Measurements from ENCODE around the gene ATM.
"Not testable (repeated sequence)": the region's sequence is repeated elsewhere in the genome, so short reads cannot be mapped to it uniquely, and the experiment has no call there.

The ATM gene

DNA sequence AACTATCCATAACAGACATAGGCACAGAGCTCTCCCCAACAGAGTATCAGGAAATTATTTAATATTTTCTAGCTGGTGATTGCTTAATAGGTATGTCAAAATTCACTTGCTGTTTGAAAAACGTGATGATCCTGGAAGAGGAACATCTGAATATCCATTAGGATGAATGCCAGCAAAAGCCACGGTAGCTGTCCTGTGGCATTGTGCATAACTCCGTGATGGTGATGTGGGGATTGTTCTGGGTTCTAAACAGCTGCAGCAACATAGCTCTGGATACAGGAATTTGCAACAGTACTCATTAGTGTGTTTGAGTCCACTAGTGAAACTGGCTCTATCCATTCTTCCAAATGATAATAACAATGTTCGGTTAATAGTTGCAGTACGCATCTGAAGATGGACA lies 165.7 kb downstream of the ATM start:
- Histone ChIP-seq H3K4me3 (ENCODE audit: control insufficient read depth in 1 of 7, extremely low read depth in 1 of 7, insufficient read depth in 4 of 7, low read depth in 2 of 7, low read length in 6 of 7) (no peak overlapping the region), H3K36me3 (ENCODE audit: control insufficient read depth in 4 of 4, insufficient read depth in 4 of 4, low read length in 3 of 4) (no peaks in the 10 kb centered on the region), H3K9me3 (ENCODE audit: control extremely low read depth in 1 of 5, control insufficient read depth in 4 of 5, insufficient read depth in 2 of 5, low read depth in 1 of 5, low read length in 4 of 5) (no peaks in the 10 kb centered on the region), H3K27me3 (replicated peaks in 2 of 5; ENCODE audit: control insufficient read depth in 4 of 5, insufficient read depth in 5 of 5, low read length in 4 of 5) (no peaks in the 10 kb centered on the region), H3K27ac (ENCODE audit: insufficient read depth in 1 of 2, low read depth in 1 of 2, low read length in 2 of 2, poor library complexity in 1 of 2, severe bottlenecking in 2 of 2) (no peak overlapping the region), H3K4me1 (ENCODE audit: control extremely low read depth in 1 of 4, control insufficient read depth in 4 of 4, insufficient read depth in 4 of 4, low read length in 3 of 4) (no peaks in the 10 kb centered on the region)
- ChIA-PET CTCF (interaction anchor here (1.6 kb wide), 1 partner anchor 11 kb away, joined by 5 read pairs; no protein-coding TSS in a partner anchor), POLR2A (interaction anchor here (0.6 kb wide), 1 partner anchor 156 kb away, joined by 4 read pairs; no protein-coding TSS in a partner anchor)
- DNase-seq = no peak
- 94% methylated on average over 4 of the region's 5 CpGs for WGBS (ENCODE audit: insufficient coverage)

DNA sequence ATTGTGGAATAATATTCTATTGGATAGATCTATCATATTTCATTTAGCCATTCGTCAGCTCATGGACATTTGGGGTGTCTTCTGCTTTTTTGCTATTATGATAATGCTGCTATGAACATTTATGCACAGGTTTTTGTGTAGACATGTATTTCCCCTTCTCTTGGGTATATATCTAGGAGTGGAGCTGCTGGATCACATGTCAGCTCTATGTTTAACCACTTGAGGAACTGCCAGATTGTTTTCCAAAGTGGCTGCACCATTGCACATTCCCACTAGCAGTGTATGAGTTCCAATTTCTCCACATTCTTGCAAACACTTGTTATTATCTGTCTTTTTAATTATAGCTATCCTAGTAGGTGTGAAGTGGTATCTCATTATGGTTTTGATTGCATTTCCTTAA lies 169.5 kb downstream of the ATM start:
- Histone ChIP-seq H3K9me3 (ENCODE audit: control extremely low read depth in 1 of 5, control insufficient read depth in 4 of 5, insufficient read depth in 2 of 5, low read depth in 1 of 5, low read length in 4 of 5) (no peaks in the 10 kb centered on the region), H3K27me3 (replicated peaks in 2 of 5; ENCODE audit: control insufficient read depth in 4 of 5, insufficient read depth in 5 of 5, low read length in 4 of 5) (no peaks in the 10 kb centered on the region), H3K4me1 (ENCODE audit: control extremely low read depth in 1 of 4, control insufficient read depth in 4 of 4, insufficient read depth in 4 of 4, low read length in 3 of 4) (no peaks in the 10 kb centered on the region), H3K4me3 (ENCODE audit: control insufficient read depth in 1 of 7, extremely low read depth in 1 of 7, insufficient read depth in 4 of 7, low read depth in 2 of 7, low read length in 6 of 7) (no peak overlapping the region), H3K27ac (ENCODE audit: insufficient read depth in 1 of 2, low read depth in 1 of 2, low read length in 2 of 2, poor library complexity in 1 of 2, severe bottlenecking in 2 of 2) (no peak overlapping the region), H3K36me3 (ENCODE audit: control insufficient read depth in 4 of 4, insufficient read depth in 4 of 4, low read length in 3 of 4) (no peaks in the 10 kb centered on the region)
- CTCF ChIA-PET = no interaction called here
- no CpG with 5 or more reads among the region's 1 CpG for WGBS (ENCODE audit: insufficient coverage)
- POLR2A ChIA-PET = no interaction called here
- no peak for DNase-seq

DNA sequence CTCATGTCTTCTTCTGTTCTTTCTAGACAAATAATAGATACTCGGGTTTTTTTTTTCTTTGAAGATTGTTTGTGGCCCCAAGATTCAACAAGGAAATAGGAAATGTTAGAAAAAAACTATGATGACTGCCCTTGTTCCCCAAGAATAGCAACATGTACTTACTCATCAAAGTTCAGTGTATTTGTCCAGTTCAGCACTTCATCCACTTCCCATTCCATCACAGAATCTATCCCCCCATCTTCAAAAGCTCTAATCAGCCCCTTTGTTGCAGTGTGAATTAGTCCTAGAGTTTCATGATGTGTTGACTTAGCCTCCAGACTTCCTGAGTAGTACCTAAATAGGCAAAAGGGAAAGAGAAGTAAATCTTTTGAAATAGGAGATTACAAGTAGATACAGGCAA lies 170.2 kb downstream of the ATM start:
- H3K4me3 ChIP-seq (ENCODE audit: control insufficient read depth in 1 of 7, extremely low read depth in 1 of 7, insufficient read depth in 4 of 7, low read depth in 2 of 7, low read length in 6 of 7) = no peak overlapping the region
- H3K4me1 ChIP-seq (ENCODE audit: control extremely low read depth in 1 of 4, control insufficient read depth in 4 of 4, insufficient read depth in 4 of 4, low read length in 3 of 4) = no peaks in the 10 kb centered on the region
- no peaks in the 10 kb centered on the region for H3K9me3 ChIP-seq (ENCODE audit: control extremely low read depth in 1 of 5, control insufficient read depth in 4 of 5, insufficient read depth in 2 of 5, low read depth in 1 of 5, low read length in 4 of 5)
- no CpG with 5 or more reads among the region's 1 CpG for WGBS (ENCODE audit: insufficient coverage)
- DNase-seq = no peak
- no peaks in the 10 kb centered on the region for H3K36me3 ChIP-seq (ENCODE audit: control insufficient read depth in 4 of 4, insufficient read depth in 4 of 4, low read length in 3 of 4)
- no peaks in the 10 kb centered on the region for H3K27me3 ChIP-seq (replicated peaks in 2 of 5; ENCODE audit: control insufficient read depth in 4 of 5, insufficient read depth in 5 of 5, low read length in 4 of 5)
- H3K27ac ChIP-seq (ENCODE audit: insufficient read depth in 1 of 2, low read depth in 1 of 2, low read length in 2 of 2, poor library complexity in 1 of 2, severe bottlenecking in 2 of 2) = no peak overlapping the region
- POLR2A ChIA-PET = no interaction called here
- CTCF ChIA-PET = no interaction called here

DNA sequence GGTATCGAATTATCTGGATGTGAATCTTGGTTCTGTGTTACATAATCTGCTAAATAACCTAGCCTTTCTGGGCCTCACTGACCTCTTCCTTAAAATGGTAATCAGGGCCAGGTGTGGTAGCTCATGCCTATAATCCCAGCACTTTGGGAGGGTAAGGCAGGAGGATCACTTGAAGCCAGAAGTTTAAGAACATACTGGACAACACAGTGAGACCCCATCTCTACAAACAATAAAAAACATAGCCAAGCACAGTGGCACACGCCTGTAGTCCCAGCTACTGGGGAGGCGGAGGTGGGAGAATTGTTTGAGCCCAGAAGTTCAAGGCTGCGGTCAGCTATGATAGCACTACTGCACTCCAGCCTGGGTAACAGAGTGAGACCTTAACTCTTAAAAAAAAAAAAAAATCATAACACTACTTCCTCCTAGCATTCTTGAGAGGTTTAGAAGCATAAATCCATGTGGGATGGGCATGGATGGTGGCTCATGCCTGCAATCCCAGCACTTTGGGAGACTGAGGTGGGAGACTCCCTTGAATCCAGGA lies 171.9 kb downstream of the ATM start:
- 90% methylated on average over 2 of the region's 4 CpGs for WGBS (ENCODE audit: insufficient coverage)
- Histone ChIP-seq H3K4me1 (ENCODE audit: control extremely low read depth in 1 of 4, control insufficient read depth in 4 of 4, insufficient read depth in 4 of 4, low read length in 3 of 4) (no peaks in the 10 kb centered on the region), H3K4me3 (ENCODE audit: control insufficient read depth in 1 of 7, extremely low read depth in 1 of 7, insufficient read depth in 4 of 7, low read depth in 2 of 7, low read length in 6 of 7) (no peak overlapping the region), H3K9me3 (ENCODE audit: control extremely low read depth in 1 of 5, control insufficient read depth in 4 of 5, insufficient read depth in 2 of 5, low read depth in 1 of 5, low read length in 4 of 5) (no peaks in the 10 kb centered on the region), H3K36me3 (ENCODE audit: control insufficient read depth in 4 of 4, insufficient read depth in 4 of 4, low read length in 3 of 4) (no peaks in the 10 kb centered on the region), H3K27ac (ENCODE audit: insufficient read depth in 1 of 2, low read depth in 1 of 2, low read length in 2 of 2, poor library complexity in 1 of 2, severe bottlenecking in 2 of 2) (no peak overlapping the region), H3K27me3 (replicated peaks in 2 of 5; ENCODE audit: control insufficient read depth in 4 of 5, insufficient read depth in 5 of 5, low read length in 4 of 5) (no peaks in the 10 kb centered on the region)
- CTCF ChIA-PET = no interaction called here
- POLR2A ChIA-PET = no interaction called here
- DNase-seq = no peak

DNA sequence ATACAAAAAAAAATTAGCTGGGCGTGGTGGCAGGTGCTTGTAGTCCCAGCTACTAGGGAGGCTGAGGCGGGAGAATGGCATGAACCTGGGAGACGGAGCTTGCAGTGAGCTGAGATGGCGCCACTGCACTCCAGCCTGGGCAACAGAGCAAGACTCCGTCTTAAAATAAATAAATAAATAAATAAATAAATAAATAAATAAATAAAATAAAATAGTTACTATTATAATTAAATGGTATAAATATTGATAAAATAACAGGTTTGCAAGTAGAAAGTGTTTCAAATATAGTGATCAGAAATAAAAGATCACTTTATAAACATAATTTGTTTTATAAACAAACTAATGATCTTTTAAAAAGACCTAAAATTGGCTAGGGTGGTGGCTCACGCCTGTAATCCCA lies 173.8 kb downstream of the ATM start:
- H3K27me3 ChIP-seq (replicated peaks in 2 of 5; ENCODE audit: control insufficient read depth in 4 of 5, insufficient read depth in 5 of 5, low read length in 4 of 5); POLR2A ChIA-PET; H3K9me3 ChIP-seq (ENCODE audit: control extremely low read depth in 1 of 5, control insufficient read depth in 4 of 5, insufficient read depth in 2 of 5, low read depth in 1 of 5, low read length in 4 of 5); H3K4me1 ChIP-seq (ENCODE audit: control extremely low read depth in 1 of 4, control insufficient read depth in 4 of 4, insufficient read depth in 4 of 4, low read length in 3 of 4); H3K36me3 ChIP-seq (ENCODE audit: control insufficient read depth in 4 of 4, insufficient read depth in 4 of 4, low read length in 3 of 4); H3K27ac ChIP-seq (ENCODE audit: insufficient read depth in 1 of 2, low read depth in 1 of 2, low read length in 2 of 2, poor library complexity in 1 of 2, severe bottlenecking in 2 of 2); DNase-seq; H3K4me3 ChIP-seq (ENCODE audit: control insufficient read depth in 1 of 7, extremely low read depth in 1 of 7, insufficient read depth in 4 of 7, low read depth in 2 of 7, low read length in 6 of 7); CTCF ChIA-PET: not testable (repeated sequence)
- WGBS (ENCODE audit: insufficient coverage) = no CpG with 5 or more reads among the region's 6 CpGs

DNA sequence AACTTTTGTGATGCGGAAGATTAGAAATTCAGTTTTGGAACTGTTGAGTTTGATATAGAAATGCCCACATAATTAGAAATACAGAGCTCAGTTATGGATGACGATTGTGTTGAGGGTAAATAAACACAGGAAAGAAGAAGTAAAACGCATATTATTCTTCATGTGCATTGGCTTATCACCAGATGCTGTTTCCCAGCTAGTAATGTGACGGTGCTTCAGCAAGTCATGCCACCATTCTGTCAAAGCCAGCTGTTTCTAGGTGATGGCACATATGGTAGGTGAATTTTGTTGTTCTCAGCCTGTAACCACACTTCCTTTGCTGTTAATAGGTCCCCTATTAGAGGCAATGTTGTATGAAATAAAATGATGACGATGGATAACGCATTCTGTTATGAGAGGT lies 175.6 kb downstream of the ATM start:
- H3K9me3 ChIP-seq (ENCODE audit: control extremely low read depth in 1 of 5, control insufficient read depth in 4 of 5, insufficient read depth in 2 of 5, low read depth in 1 of 5, low read length in 4 of 5) = no peaks in the 10 kb centered on the region
- H3K4me1 ChIP-seq (ENCODE audit: control extremely low read depth in 1 of 4, control insufficient read depth in 4 of 4, insufficient read depth in 4 of 4, low read length in 3 of 4) = no peaks in the 10 kb centered on the region
- ChIA-PET POLR2A (interaction anchor here (0.6 kb wide), 1 partner anchor 506 kb away, joined by 3 read pairs; no protein-coding TSS in a partner anchor), CTCF (interaction anchor here (1.8 kb wide), 1 partner anchor 9 kb away, joined by 5 read pairs; no protein-coding TSS in a partner anchor)
- no peak overlapping the region for H3K4me3 ChIP-seq (ENCODE audit: control insufficient read depth in 1 of 7, extremely low read depth in 1 of 7, insufficient read depth in 4 of 7, low read depth in 2 of 7, low read length in 6 of 7)
- no peak for DNase-seq
- H3K27ac ChIP-seq (ENCODE audit: insufficient read depth in 1 of 2, low read depth in 1 of 2, low read length in 2 of 2, poor library complexity in 1 of 2, severe bottlenecking in 2 of 2) = no peak overlapping the region
- WGBS (ENCODE audit: insufficient coverage) = 100% methylated on average over 3 of the region's 6 CpGs
- H3K27me3 ChIP-seq (replicated peaks in 2 of 5; ENCODE audit: control insufficient read depth in 4 of 5, insufficient read depth in 5 of 5, low read length in 4 of 5) = no peaks in the 10 kb centered on the region
- no peaks in the 10 kb centered on the region for H3K36me3 ChIP-seq (ENCODE audit: control insufficient read depth in 4 of 4, insufficient read depth in 4 of 4, low read length in 3 of 4)

DNA sequence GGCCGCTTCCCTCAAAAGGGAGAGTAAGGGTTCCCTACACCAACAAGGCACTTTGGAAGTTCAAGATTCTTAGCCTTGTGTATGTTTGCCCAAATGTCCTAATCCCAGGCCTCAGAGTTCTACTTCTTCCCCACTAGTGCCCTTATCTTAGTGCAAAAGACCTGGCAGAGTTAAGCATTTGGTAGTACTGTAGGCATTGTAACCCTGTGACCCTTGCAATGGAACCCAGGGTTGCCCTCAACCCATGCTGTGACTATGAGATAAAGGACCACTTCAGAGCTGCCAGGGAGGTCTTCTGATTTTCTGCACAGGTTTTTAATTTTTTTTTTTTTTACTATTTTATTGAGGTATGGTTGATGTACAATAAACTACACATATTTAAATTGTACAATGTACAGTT lies 179.4 kb downstream of the ATM start:
- 100% methylated on average over 1 of the region's 1 CpG for WGBS (ENCODE audit: insufficient coverage)
- no peak overlapping the region for H3K27ac ChIP-seq (ENCODE audit: insufficient read depth in 1 of 2, low read depth in 1 of 2, low read length in 2 of 2, poor library complexity in 1 of 2, severe bottlenecking in 2 of 2)

More for the DNA sequence above, 179.4 kb downstream of the ATM start:
- Histone ChIP-seq H3K36me3 (ENCODE audit: control insufficient read depth in 4 of 4, insufficient read depth in 4 of 4, low read length in 3 of 4) (no peaks in the 10 kb centered on the region), H3K4me1 (ENCODE audit: control extremely low read depth in 1 of 4, control insufficient read depth in 4 of 4, insufficient read depth in 4 of 4, low read length in 3 of 4) (no peaks in the 10 kb centered on the region), H3K27me3 (replicated peaks in 2 of 5; ENCODE audit: control insufficient read depth in 4 of 5, insufficient read depth in 5 of 5, low read length in 4 of 5) (no peaks in the 10 kb centered on the region), H3K4me3 (ENCODE audit: control insufficient read depth in 1 of 7, extremely low read depth in 1 of 7, insufficient read depth in 4 of 7, low read depth in 2 of 7, low read length in 6 of 7) (no peak overlapping the region), H3K9me3 (ENCODE audit: control extremely low read depth in 1 of 5, control insufficient read depth in 4 of 5, insufficient read depth in 2 of 5, low read depth in 1 of 5, low read length in 4 of 5) (no peaks in the 10 kb centered on the region)
- ChIA-PET CTCF (no interaction called here), POLR2A (no interaction called here)
- peak; percentile 7 to 74 (median 46) for DNase-seq

Data from common myeloid progenitor, CD34-positive (primary cell).